GM19099 (cell line): ENCODE data around the gene KAZN.

Experiments
- POLR2A ChIP-seq: IDR thresholded peaks from 3 replicates; pipeline ENCODE4 v1.6.1; 2011; ENCODE audit warnings: low read depth; ENCODE audit not compliant: insufficient read length; ENCODE audit errors: extremely low read depth

KAZN gene

GRCh38 chr1:14576155-14576554, 22.3 kb upstream of the KAZN start:
- no peak for TF ChIP-seq POLR2A

DNA sequence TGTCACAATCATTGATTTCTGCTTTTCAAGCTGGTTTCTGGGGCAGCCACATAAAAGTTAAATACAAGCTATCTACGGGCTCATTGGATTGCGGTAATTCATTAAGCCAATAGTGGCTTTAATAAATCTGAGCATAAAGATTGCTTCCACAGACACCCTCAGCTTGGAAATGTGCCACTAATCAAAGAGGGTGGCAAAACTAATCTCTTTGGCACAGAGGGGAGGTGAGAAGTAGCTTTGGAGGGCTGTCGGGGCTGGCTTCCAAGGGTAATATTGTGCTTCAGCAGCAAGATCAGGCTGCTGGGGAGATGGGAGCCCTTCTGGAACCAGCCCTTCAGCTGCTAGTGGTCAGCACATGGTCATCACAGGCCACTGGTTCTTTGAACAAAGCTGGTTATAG, 21.2 kb upstream of the KAZN start:
- no peak for TF ChIP-seq POLR2A

- no peak for TF ChIP-seq POLR2A
These were observed 20.3 kb upstream of the KAZN start for GRCh38 chr1:14578156-14578555.

DNA sequence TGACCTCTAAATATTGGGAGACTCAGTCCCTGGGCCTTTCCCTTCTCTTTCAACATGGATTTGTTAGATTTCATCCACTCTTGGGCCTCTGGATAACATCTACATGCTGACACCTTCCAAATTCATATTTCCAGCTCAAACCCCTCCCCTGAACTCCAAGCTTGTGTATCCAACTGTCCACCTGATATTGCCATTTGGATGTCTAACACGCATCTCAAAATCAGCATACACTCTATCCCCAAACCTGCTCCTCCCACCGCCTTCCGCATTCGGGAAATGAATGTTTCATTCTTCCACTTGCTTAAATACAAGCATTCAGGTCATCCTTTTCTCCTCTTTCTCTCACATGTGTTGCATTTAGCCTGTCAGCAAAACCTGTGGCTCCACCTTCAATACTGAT, 17.5 kb upstream of the KAZN start:
- no peak for TF ChIP-seq POLR2A

DNA sequence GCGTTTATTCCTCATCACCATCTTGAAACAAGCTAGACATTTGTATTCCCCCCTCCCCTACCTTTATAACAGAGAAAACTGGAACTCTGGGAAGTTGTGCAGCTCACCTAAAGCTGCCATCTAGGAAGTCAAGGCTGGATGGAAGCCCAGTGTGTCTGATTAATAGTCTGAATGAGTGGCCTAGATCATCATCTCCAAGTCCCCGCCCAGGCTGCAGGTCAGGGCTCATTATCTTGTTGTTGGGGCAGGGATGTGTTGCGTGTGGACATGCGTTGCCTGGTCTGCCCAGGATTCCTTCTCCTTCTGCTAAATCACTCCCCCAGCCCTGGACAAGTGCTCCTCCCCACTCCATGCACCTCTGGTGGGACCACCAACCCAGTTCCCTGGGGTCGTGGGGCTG, 14.7 kb upstream of the KAZN start:
- no peak for TF ChIP-seq POLR2A

GRCh38 chr1:14585728-14586127, 12.8 kb upstream of the KAZN start:
- no peak for TF ChIP-seq POLR2A

- no peak for TF ChIP-seq POLR2A
These were observed 7.9 kb upstream of the KAZN start for GRCh38 chr1:14590411-14591180.

DNA sequence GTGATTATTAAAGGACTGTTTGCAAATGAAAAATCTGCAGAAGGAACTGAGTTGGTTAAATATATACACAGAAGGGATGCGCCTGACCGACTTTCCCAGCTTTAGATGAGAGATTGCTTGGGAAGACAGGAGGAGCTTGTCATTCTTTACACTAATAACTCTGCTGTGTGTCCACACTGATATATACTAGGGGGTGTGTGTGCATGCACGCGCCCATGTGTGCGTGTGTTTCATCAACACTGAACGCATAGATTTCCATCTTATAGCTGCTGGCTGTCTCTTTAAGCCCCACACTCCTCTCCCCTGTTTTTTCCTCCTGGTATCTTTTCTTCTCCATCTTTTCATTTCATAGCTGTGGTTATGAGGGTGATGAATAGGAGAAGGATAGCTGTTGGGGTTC, 6.9 kb upstream of the KAZN start:
- no peak for TF ChIP-seq POLR2A

GRCh38 chr1:14592004-14592631, 6.4 kb upstream of the KAZN start:
- no peak for TF ChIP-seq POLR2A

GRCh38 chr1:14593302-14593701, 5.2 kb upstream of the KAZN start:
- TF ChIP-seq POLR2A, result no peak

DNA sequence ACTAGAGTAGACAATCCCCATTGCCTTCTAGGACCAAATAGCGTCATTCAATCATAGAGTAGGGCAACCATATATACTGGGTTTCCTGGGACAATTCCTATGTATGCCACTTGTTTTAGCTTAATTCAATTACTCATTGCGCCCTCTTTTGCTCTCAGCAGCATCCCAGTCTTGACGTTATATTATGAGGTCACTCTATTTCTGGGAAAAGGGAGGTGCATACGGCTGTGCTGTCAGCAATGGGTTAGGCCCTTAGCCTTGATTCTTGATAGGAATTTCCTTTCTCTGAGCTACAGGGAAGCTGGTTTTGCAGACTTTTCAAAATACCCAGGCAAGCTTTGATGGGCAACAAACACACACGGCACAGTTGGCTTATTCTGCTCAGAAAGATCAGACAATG, 4.4 kb upstream of the KAZN start:
- TF ChIP-seq POLR2A, result no peak

GRCh38 chr1:14596591-14596990, 1.9 kb upstream of the KAZN start:
- TF ChIP-seq POLR2A, result no peak

DNA sequence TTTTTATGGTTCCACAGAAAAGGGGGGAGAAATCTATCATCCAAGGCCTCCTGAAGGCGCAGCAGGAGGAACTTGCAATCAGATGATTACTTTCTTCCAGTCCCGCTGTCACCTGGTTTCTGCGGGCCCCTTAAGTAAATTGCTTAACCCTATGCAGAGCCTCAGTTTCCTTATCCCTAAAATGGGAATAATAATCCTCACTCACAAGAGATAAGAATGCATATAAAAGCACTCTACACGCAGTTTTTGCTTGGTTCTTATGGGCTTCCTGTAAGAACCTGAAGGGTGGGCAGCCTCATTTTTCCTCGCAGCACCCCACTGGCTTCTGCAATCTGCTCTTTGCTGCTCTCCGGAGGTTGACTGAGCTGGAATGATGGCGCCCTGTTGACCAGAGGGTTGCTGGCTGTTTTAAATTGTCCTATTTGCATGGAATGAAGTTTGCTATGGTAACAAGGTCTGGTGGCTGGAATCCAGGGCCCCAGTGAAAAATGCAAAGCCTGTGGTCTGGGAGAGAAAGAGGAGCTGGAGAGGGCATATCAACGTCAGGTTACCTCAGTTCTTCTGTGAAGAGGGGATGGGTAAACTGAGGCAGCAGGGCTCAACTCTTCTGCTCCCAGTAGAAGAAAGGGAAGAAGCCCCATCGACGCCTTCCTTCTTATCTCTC, 1.0 kb upstream of the KAZN start:
- TF ChIP-seq POLR2A, result no peak

DNA sequence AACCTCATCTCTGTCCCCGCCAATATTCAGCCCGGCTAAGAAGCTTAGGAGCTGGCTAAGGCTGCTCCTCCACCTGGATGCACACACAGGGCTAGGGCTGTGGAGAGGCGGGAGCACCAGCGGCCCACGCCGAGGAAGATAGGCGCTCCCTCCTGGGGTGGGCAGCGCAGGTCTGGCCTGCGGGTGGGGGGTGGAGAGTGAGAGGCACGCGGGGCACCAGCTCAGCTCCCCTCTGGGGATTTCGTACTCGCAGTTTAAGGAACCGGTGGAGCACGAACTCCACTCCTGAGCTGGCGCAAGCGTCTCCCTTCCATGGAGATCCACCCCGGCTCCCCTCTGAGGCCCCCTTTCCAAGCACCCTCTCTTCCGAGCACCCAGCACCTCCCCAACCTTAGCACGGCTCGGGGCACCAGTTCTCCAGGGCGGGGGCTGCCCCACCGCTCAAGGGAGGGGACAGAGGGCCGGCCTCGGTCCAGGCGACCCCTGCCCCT, 433 bp upstream of the KAZN start:
- TF ChIP-seq POLR2A, result no peak

DNA sequence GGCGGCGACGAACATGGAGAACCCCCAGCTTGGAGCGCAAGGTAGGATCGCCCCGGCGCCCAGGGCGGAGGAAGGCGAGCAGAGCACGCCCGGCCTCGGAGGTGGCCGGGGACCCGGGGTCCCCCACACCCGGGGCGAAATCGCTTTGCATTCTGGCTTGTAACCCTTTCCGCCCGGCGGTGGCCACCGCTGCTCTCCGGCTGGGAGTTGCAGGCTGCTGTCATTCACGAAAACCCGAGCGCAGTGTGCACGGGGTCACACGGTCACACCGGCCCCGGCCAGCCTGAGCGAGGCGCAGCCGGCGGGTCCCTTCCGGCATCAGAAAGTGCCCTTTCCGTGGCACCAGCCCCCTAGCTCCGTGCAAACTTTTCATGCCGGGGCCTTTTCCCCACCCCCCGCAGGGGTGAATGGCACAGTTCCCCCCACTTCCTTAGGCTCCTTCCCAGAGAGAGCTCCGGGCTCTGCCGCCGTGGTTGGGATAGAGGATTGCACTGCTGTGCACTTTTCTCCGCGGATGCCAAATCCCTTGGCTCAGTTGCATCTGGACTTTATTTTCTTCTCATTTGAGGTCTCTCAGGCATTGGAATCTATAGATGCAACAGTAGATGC, 802 bp downstream of the KAZN start:
- TF ChIP-seq POLR2A, result no peak

DNA sequence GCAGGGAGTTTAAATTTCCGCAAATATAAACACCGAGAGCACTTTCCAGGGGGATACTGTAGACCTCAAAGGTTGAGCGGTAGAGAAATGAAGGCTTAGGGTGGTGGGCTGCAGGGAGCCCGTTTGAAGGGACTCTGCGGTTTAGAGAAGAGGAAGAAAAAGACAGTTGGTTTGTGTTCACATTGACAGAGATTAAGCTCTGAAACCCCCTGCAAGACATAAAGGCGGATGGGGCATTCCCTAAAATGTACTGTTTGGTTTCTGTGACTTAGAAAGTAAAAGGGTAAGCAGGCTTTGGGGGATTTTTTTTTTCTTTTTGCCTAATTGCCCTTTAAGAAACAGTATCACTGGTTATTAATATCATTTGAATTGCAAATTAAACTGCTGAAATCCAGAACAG, 1.3 kb downstream of the KAZN start:
- TF ChIP-seq POLR2A, result no peak

- TF ChIP-seq POLR2A, result no peak
These were observed 2.1 kb downstream of the KAZN start for GRCh38 chr1:14600405-14601112.
